Activated T-cell treated with anti-CD3 and anti-CD28 coated beads for 24 hours (primary cell): ENCODE measurements around the gene GABRG2.

Source experiments
- DNase-seq: peaks from one replicate; pipeline ENCODE4 v3.0.0-alpha.2; 2020; ENCODE audit warnings: low read depth

The GABRG2 gene

GRCh38 chr5:162193012-162193411, 125.4 kb downstream of the GABRG2 start:
- DNase-seq = no peak

- no peak for DNase-seq
Observed at GRCh38 chr5:162196351-162196750, 128.8 kb downstream of the GABRG2 start.

GRCh38 chr5:162202285-162202880, 134.8 kb downstream of the GABRG2 start:
- no peak for DNase-seq
